ENCODE data around the gene GHRH.

Gene GHRH

DNA sequence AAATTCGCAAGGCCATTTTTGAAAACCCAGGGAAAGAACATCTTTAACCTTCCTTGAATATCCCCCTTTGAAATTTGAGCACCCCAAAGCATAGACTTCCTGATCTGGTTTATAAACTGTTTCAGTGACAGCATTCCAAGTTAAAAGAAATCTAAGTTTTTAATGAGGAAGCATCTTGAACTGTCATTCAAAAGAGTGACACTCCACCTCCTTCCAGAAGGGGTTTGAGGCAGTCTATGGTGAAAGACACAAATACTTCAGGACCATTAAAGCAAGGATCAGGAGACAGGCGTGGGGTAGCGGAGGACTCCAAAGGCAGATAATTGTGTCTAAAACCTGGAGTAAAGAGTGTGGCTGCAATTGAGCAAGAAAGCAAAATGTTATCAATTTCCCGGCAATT is 691 bp downstream of the GHRH start:
- no peak for DNase-seq

DNA sequence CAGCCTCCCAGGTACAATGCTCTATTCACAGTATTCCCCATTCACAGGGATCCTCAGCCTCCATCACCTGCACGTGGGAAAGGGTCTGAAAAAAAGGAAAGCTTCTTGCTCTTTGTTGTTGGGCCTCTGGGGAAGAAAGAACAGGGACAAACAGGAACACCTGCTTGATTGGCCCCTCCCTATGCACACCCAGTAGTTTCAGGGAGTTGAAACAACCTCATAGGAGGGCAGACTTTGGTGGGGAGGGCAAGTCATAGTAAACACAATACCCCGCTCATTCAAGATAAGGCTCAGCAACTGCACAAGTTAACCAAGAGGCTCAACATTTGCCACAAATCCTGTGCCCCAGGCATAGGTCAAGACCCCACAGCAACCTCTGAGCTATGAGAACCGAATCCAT is 1.7 kb downstream of the GHRH start:
- no peak for DNase-seq

DNA sequence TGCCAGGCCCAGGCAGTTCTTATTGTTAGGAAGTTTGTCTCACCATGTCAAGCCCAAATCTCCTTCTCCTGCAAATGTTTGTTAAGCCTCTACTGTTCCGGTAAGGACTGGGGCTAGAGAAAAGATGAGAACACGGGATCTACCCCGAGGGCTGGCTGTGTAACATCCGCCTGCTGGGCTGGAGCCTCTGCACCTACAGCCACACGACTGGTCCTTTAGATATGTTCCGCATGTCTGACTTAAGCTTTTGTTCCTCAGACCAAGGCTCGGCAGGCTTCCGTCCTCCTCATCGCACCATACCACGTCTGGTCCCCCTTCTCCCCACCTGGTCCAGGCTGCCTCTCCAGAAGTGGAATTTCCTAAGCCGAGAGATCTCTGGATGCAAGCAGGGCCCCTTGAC is 2.6 kb downstream of the GHRH start:
- DNase-seq: no peak

DNA sequence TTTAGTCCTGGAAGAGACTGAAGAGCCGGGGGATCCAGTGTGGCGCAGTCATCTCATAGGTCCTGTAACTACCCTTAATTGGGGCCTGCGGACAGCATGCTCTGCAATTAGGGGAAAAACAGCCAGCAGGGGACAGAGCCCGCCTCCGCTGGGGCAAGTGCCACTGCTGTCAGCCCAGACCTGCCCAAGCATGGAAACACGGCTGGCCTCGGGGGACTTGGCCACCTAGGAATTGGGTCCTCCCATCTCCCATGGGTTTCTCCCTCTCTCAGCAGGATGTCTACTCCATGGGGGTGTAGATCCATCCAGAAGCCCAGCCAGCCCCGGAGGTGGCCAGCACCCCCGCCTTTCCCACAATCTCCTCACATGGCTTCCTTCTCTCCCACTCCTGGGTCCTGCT is 3.6 kb downstream of the GHRH start:
- DNase-seq: no peak

DNA sequence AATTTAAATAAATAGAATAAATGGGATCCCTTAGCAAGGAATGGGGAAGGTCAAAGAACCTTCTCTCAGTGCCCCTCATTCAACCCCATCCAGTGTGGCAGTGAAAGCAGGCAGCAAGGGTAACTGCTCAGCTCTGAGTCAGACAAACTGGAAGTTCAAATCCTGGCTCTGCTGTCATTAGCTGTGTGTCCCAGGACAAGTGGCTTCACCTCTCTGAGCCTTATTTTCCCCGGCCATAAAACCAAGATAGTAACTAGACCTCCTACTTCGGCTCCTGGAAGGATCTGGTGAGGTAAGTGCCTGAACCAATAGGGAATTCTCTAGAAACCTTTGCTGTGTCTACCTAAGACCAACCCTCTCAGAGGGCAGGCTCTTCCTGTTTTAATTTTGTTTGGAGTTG is 4.1 kb downstream of the GHRH start:
- no peak for DNase-seq

DNA sequence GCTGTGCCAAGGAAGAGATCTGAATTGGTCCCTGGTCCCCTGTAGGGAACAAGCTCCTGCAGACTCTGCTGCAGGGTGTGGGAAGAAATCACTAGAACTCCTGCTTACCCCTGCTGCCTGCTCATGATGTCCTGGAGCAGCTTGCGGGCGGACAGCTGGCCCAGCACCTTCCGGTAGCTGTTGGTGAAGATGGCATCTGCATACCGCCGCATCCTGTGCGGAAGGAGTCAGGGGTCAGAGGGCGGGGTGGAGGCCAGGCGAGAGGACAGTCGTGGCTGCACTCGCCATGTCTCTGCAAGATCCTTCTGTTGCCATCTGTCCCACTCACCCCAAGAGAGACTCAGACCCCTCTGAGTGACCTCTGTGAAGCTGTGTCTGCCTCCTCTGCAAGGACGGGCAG is 5.3 kb downstream of the GHRH start:
- DNase-seq: no peak

DNA sequence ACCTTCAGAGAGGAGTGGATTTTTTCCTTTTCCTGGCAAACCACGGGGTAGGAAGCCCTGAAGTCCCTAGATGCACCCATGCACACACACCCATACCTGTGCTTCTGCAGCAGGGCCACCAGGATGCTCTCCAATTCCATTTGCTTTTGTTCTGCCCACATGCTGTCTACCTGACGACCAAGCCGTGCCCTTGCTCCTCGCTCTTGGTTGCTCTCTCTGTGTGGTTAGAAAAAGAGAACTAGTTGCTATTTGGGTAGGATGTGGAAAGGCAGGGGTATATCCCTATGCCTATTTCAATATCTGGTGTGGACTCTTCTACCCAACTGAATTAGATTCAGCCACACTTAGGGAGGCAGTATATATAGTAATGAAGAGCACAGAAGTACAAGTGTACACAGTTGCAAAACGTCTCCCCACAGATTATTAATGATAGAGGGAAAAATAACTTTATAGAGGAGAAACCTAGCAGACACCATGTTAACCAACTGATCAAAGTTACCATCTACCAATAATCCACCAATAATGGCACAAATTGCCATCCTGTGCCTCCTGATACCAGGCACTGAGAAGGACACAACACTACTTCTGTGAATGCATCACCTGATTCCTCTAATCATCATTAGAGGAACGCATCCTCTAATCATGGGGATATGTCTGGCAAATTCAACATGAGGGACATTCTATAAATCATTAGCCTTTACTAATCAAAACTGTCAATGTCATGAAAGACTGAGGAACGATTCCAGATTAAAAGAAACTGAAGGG is 7.3 kb downstream of the GHRH start:
- DNase-seq: no peak

DNA sequence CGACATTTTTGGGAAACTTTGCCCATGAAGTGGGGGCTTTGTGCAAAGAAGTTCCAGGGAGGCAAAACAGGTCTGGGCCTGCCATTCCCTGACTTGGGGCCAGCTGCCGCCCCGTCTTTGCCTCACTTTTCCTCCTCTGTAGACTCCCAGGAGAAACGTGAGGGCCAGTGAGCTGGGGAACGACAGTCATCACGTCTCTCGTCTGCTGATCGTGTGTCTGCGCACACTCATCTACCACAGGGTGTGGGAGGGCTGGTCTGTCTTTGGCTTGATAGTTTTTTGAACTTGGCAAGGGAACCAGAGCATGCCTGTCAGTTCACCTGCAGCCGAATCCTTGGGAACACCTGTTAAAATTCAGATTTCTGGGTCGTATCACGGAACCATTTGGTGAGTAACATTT is 8.5 kb downstream of the GHRH start:
- no peak for DNase-seq

DNA sequence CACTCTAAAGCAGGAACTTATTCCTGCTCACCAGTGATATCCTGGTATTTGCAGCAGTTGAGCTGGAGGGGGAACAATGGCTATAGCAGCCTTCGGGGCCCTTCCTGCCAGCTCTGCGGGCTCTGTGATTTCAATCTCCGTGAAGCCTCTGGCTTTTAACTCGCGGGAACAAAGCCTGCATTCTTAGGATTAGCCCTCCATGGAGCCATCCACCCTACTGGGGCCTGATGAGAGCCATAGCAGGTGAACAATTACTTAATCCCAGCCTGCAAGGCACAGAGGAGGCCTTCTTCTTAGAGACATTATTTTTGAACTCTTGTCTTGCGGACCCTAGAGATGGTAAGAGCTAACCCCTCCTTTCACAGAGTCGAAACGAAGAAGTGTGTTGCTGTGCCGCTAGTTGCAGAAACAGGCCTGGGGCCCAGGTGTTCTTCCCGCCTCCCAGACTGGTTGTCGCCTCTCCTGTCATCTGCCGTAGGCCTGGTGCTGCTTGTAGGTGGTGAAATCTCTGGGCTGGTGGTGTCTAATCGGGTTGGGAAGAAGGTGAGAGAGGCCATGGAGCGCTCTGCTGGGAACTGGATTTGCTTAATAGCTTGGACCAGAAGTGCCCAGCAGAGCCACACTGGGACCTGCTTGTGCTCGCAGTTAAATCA is 9.7 kb downstream of the GHRH start:
- no peak for DNase-seq

DNA sequence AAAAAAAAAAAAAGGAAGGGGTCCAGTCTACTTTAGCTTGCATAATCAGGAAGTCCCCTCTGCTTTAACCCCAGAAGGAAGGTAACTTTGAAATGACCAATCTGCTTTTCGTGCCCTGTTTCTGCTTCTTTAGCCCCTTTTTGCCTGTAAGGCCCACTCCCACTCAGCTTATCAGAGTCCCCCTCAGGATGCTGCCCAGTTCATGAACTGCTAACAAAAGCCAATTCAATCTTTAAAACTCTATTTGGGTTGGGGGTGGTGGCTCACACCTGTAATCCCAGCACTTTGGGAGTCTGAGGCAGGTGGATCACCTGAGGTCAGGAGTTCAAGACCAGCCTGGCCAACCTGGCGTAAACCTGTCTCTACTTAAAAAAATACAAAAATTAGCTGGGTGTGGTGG is 12.3 kb downstream of the GHRH start:
- peak in 2 of 3 donors; percentile 22 to 42 for DNase-seq

DNA sequence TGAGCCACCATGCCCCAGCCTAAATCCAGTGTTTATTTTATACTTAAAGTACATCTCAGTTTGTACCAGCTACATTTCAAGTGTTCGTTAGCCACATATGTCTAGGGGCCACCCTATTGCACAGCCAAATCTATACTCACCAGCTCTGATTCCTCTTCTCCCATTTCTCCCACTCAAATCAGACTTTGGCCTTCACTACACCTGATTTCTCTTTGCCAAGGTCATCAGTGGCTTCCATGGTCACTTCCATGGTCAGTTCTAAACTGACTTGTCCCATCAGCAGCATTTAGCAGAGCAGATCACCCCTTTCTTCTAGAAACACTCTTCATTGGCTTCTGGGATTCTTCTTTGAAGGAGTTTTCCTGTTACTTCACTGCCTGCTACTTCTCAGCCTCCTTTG is 14.1 kb downstream of the GHRH start:
- DNase-seq: no peak

DNA sequence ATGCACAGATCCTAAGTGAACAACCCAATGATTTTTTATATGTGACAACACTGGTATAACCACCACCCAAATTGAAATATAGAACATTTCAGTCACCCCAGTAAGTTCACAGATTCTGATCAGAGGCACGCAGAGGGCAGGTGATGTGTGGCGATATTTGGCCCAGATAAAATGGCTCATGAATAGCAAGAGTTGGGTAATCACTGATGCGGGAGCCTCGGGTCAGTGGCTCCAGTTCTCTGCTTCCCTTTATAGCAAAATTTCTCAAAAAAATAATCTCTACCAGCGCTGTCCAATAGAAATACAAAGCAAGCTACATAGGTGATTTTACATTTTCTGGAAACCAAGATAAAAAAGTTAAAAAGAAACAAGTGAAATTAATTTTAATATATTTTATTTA is 14.9 kb downstream of the GHRH start:
- no peak for DNase-seq

DNA sequence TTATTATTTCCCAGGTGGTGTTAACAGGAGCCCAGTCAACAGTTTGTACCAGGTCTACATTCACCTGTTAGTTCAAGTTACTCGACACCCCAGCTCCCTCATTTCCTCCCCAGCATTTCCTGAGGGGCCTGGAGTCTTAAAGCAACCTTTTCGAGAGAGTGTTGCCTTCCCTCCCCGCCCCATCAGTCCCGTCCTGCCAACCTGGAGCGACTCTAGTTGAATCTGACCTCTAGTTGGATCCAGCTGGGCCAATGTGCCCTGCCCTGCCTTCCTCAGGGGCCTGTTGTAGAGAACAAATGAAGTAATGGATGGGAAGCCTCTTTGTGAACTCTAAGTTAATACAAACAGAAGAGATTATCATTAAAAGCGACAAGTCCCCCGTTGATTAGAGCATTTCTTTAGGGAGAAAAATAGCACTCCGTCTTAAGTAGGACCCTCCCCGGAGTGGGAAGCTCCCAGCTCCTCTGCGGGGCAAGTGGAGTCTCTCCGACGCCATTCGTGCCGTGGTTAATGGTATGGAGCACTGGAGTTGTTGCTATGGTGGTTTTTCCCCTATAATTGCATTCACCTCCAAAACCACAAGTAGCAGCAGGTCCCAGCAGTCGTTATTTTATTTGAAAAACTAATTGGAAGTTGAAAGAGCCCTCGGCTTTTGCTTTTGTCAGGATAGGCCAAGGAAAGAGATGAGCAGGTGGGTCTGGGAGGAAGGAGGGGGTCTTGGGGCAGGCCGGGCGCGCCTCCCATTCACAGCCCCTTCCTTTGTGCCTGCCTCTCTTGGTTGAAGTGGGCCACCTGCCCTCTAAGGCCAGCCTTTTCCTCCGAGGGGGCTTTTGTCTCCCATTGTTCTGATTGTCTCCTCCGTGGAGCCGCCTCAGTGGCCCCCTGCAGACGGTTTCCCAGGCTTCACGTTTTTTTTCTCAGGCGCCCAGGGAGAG is 16.1 kb downstream of the GHRH start:
- no peak for DNase-seq

DNA sequence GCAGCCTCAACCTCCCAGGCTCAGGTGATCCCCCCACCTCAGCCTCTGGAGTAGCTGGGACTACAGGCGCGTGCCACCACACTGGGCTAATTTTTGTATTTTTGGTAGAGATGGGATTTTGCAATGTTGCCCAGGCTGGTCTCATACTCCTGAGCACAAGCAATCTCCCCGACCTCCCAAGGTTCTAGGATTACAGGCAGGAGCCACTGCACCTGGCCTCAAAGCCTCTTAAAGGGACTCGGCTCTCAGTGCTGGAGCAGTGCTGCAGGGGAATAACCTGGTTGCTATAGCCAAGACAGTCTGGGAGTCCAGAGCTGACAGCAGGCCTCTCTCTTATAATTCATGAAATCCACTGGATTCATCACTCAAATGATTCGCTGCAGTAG is 17.0 kb downstream of the GHRH start:
- no peak for DNase-seq

DNA sequence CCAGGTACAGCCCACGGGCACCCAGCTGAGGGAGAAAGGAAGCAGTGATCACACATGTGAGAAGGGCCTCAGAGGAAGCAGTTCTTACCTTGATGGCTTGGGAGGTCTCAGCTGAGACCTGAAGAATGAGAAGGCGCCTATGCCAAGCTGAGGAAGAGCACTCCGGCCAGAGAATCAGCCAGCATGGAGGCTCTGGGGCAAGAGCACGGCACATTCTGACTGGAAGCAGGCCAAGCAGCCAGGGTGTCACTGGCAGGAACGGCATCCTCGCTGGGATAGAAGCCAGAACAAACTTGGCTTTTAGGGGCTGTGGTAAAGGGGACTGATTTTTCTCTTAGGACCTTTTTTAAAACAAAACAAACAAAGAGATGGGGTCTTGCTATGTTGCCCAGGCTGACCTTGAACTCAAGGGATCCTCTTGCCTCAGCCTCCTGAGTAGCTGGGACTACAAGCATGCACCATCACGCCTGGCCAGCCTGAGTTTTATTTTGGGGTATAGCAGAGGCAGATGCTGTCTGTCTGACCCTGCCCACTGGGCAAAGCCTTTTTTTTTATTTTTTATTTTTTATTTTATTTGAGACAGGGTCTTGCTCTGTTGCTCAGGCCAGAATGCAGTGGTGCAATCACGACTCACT is 17.6 kb downstream of the GHRH start:
- DNase-seq: no peak

DNA sequence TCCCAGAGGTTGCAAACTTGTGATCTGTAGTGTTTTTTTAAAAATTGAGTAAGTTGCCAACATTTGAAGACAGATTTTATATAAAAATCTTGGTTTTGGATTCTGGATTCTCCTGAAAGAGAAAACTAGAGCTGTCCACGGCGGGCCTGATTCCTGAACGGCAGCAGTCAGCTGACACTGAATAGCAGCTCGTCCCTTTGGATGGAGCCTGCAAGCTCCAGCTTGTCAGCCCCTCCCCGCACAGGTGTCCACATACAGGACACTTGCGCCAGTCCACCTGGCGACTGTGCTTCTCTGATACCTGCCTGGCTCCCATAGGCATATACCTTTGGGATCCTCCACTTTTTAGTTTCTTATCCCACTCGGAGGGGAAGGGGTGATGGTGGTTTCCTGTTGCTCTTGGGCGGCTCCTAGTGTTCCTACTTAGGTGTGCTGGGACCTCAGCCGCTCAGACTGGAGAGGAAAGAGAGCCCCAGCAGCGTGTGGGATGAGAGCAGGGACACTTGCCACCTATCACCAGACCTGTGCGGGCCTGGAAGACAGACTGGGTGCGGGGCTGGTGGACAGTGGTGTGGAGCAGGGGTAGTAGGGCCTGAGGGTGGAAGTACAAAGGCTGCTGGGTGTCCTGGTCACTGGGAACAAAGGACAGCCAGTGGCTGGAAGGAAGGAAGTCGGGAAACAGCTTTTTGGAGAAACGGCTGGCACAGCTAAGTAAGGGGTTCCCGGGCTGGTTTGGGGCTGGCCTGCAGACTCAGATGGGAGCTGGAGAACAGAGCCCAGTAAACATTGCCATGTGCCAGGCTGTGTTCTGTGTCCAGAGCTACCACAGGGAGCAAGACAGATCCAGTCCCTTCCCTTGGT is 18.3 kb downstream of the GHRH start:
- no peak for DNase-seq

DNA sequence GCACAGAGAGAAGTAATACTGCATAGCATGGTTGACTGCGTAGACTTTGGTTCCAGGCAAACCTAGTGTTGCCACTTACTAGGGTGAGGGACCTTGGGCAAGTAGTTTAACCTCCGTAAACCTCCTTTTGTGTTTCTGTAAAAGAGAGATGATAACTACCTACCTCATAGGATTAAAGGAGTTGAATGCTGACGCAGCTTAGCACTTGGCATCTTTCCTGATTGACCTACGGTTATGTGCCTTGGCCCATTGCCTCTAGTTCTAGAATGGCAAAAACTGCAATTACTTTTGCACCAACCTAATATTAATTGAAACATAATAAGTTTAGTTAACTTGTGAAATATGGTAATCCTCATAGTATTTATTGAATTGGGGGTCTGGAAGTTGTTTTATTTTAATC is 19.1 kb downstream of the GHRH start:
- no peak for DNase-seq

DNA sequence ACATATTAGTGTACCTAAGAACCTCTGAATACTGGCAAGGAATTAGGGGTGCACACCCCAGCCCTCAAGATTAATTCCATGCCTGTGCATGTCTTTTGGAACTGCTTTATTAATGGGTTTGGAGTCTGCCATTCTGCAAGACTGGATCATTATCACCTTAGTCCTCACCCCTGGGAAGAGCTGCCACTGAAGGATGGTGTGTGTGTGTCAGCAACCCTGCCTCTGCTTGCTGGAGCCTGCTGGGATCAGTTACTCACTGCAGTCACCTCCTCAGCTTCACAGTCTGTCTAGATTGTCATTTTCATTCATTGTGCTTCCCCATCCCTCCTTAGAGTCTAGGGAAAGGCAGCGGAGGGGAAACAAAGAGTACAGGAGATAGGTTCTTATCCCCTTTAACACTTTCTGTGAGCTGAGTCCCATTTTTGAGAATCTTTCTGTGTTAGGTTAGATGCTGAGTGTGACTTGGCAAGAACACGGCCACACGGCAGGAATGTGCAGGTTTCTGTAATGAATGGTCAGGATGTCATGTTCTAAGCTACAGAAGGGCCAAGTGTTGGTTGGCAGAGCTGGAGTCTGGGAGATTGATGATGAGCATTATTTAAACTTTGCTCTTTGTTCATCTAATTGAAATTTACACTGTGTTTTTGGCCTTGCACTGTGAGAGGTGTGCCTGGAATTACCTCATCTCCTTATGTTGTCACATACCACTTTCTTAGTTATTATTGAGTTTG is 21.1 kb downstream of the GHRH start:
- no peak for DNase-seq

DNA sequence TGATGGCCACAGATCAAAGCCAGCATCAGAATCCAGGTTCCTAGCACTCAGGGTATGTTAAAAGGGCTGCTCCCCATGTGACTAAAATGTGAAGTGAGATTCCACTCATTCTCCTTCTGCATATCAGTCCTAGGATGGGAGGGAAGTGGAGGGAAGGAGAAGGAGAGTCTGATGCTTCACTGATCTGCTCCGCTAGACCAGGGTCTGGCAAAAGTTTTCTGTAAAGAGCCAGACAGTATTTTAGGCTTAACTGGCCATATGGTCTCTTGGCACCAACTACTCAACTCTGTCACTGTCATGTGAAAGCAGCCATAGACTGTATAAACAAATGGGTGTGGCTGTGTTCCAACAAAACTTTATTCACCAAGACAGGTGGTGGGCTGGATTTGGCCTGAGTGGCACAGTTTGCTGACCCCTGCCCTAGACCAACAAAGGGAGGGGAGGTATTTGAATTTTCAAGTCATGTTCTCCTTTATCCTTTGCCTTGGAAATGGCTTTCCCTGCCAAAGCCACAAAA is 22.6 kb downstream of the GHRH start:
- no peak for DNase-seq

DNA sequence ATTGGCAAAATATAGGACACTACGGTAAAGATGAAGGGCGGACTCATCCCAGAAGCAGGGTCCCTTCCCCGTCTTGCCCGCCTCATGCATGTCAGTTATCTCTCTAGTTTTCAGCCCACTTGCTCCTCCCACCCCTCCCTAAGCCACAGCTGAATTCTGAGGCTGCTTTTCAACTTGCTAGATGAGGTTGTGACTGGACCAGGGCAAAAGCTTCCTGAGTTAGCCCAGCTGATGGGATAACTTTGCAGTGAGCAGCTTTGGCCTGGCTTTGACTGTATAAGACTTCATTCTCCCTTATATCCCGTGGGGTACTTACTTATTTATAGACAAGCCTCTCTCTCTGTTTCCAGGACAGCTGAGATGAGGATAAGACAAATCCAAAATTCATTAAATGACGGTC is 23.2 kb downstream of the GHRH start:
- DNase-seq: no peak

DNA sequence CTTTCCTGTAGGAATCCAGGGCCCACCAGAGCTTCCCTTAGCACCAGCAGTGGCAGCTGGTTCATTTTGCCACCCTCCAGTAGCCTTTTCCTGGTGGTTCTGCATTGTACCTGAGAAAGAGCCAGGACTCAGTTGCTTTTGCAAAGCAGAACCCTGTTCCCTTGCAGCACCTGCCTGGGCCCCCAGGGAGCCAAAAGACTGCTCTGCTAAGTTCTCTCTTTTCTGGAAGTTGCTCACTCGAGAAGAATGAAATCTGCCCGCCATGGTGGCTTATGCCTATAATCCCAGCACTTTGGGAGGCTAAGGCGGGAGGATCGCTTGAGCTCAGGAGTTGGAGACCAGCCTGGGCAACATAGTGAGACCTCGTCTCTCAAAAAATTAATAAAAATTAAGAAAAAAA is 24.0 kb downstream of the GHRH start:
- no peak for DNase-seq

All from suppressor macrophage treated with lipopolysaccharide for 1 hour (primary cell).